IMR-90 (cell line): ENCODE data around the gene CYS1. TPM values are rescaled to one million over a fixed set of nuclear protein-coding genes. Genes with fewer than 3 reads are reported as not detected.

Source experiments
- ATAC-seq: fragments of 200-7000 bp; cut with Tn5 transposase; 2 replicates; pipeline ENCODE4 v1.9.1; 2020; ENCODE audit warnings: low read depth, mild to moderate bottlenecking, moderate library complexity
- BruUV-seq: library from RNA; stranded (reverse); fragments of 400-500 nt; replicated peaks from 2 replicates; lab custom pipeline; 2021; lab: Mats Ljungman, UMichigan
- CTCF ChIA-PET: fragments of 300-600 bp; formaldehyde crosslinking; extraction: SDS; loops from one replicate; lab custom pipeline; 2021; ENCODE audit warnings: antibody characterized with exemption; lab: Yijun Ruan, JAX
- POLR2A ChIA-PET: fragments of 300-600 bp; sonication (Branson Sonifier 250); formaldehyde crosslinking; loops from one replicate; lab custom pipeline; 2022; ENCODE audit warnings: antibody characterized with exemption; ENCODE audit not compliant: unreplicated experiment; lab: Charles Lee
- DNase-seq: peaks from one replicate; pipeline ENCODE4 v3.0.0; 2013
- H2AFZ ChIP-seq: replicated peaks from 2 replicates; pipeline ENCODE3; 2013; ENCODE audit warnings: low read length, mild to moderate bottlenecking; ENCODE audit not compliant: poor library complexity
- H2AK5ac ChIP-seq: 2 replicates; pipeline ENCODE4 v1.6.1; 2013; ENCODE audit warnings: low read depth, low read length, inconsistent platforms
- H2AK9ac ChIP-seq: replicated peaks from 2 replicates; pipeline ENCODE3; 2013; ENCODE audit warnings: mild to moderate bottlenecking, low read depth, low read length, moderate library complexity; ENCODE audit not compliant: poor library complexity
- H2BK120ac ChIP-seq: 2 replicates; pipeline ENCODE4 v1.6.1; 2013; ENCODE audit warnings: low read depth, low read length, inconsistent platforms
- H2BK15ac ChIP-seq: 3 replicates; pipeline ENCODE4 v1.6.1; 2013; ENCODE audit warnings: low read depth, low read length, inconsistent platforms
- H2BK20ac ChIP-seq: 2 replicates; pipeline ENCODE4 v1.6.1; 2013; ENCODE audit warnings: low read depth, mild to moderate bottlenecking, inconsistent platforms, low read length, moderate library complexity
- H2BK5ac ChIP-seq: 2 replicates; pipeline ENCODE4 v1.6.1; 2013; ENCODE audit warnings: mild to moderate bottlenecking, low read depth, low read length, inconsistent platforms; ENCODE audit not compliant: poor library complexity, severe bottlenecking
- H3K14ac ChIP-seq: replicated peaks from 2 replicates; pipeline ENCODE4 v1.6.1; 2013; ENCODE audit warnings: low read depth, low read length, inconsistent platforms
- H3K18ac ChIP-seq: 2 replicates; pipeline ENCODE4 v1.6.1; 2013; ENCODE audit warnings: low read depth, low read length, control low read depth
- H3K23ac ChIP-seq: 2 replicates; pipeline ENCODE4 v1.6.1; 2013; ENCODE audit warnings: low read depth, low read length, inconsistent platforms
- H3K27ac ChIP-seq: 2 replicates; pipeline ENCODE4 v1.5.1; 2013; ENCODE audit warnings: mild to moderate bottlenecking, control low read depth, low read length; ENCODE audit not compliant: insufficient read depth
- H3K27me3 ChIP-seq: 2 replicates; pipeline ENCODE4 v1.6.1; 2013; ENCODE audit warnings: low read length; ENCODE audit not compliant: control insufficient read depth, insufficient read depth
- H3K36me3 ChIP-seq: 2 replicates; pipeline ENCODE4 v1.6.1; 2013; ENCODE audit warnings: low read length, mixed read lengths; ENCODE audit not compliant: control insufficient read depth, insufficient read depth
- H3K4ac ChIP-seq: 2 replicates; pipeline ENCODE4 v1.6.1; 2013; ENCODE audit warnings: low read depth, low read length, inconsistent platforms
- H3K4me1 ChIP-seq: 2 replicates; pipeline ENCODE4 v1.6.1; 2013; ENCODE audit warnings: low read length, mixed read lengths; ENCODE audit not compliant: control insufficient read depth, insufficient read depth
- H3K4me2 ChIP-seq: 2 replicates; pipeline ENCODE4 v1.6.1; 2013; ENCODE audit warnings: low read depth, mild to moderate bottlenecking, control low read depth, low read length, moderate library complexity
- H3K4me3 ChIP-seq: 2 replicates; pipeline ENCODE4 v1.5.1; 2013; ENCODE audit warnings: low read depth, mild to moderate bottlenecking, control low read depth, low read length, moderate library complexity; ENCODE audit not compliant: insufficient read depth
- H3K56ac ChIP-seq: 2 replicates; pipeline ENCODE4 v1.6.1; 2013; ENCODE audit warnings: low read length, inconsistent platforms; ENCODE audit not compliant: insufficient read depth; ENCODE audit errors: extremely low read depth
- H3K79me1 ChIP-seq, 2 experiments: 2 replicates each; pipeline ENCODE4 v1.6.1; 2013; ENCODE audit warnings: low read length in 2 of 2, inconsistent platforms in 1 of 2, low read depth in 1 of 2
- H3K9ac ChIP-seq: 2 replicates; pipeline ENCODE4 v1.6.1; 2013; ENCODE audit warnings: low read depth, low read length, control low read depth
- H3K9me1 ChIP-seq: 2 replicates; pipeline ENCODE4 v1.6.1; 2013; ENCODE audit warnings: low read length, inconsistent platforms; ENCODE audit not compliant: insufficient read depth
- H3K9me3 ChIP-seq: 2 replicates; pipeline ENCODE4 v1.6.1; 2013; ENCODE audit warnings: low read length; ENCODE audit not compliant: control insufficient read depth, insufficient read depth
- H4K20me1 ChIP-seq: 2 replicates; pipeline ENCODE4 v1.6.1; 2013; ENCODE audit warnings: low read length, inconsistent platforms; ENCODE audit not compliant: insufficient read depth
- H4K5ac ChIP-seq: 2 replicates; pipeline ENCODE4 v1.6.1; 2013; ENCODE audit warnings: mild to moderate bottlenecking, low read depth, low read length, control low read depth
- H4K8ac ChIP-seq, 2 experiments: 2 replicates each; pipeline ENCODE4 v1.6.1; 2013; ENCODE audit warnings: low read depth in 2 of 2, low read length in 2 of 2, control low read depth in 1 of 2, inconsistent platforms in 1 of 2
- H4K91ac ChIP-seq: 2 replicates; pipeline ENCODE4 v1.6.1; 2013; ENCODE audit warnings: low read depth, low read length, inconsistent platforms; ENCODE audit not compliant: insufficient read depth
- MAFK ChIP-seq: IDR thresholded peaks from 2 replicates; pipeline ENCODE4 v1.6.1; 2012; ENCODE audit warnings: low read depth, low read length, improper control_type of control experiment
- MXI1 ChIP-seq: IDR thresholded peaks from 2 replicates; pipeline ENCODE4 v1.6.1; 2012; ENCODE audit warnings: low read depth, mild to moderate bottlenecking, low read length, moderate library complexity, borderline replicate concordance
- RCOR1 ChIP-seq: IDR thresholded peaks from 2 replicates; pipeline ENCODE4 v1.6.1; 2012; ENCODE audit warnings: mild to moderate bottlenecking, low read length, improper control_type of control experiment; ENCODE audit not compliant: insufficient replicate concordance
- RFX5 ChIP-seq: IDR thresholded peaks from 2 replicates; pipeline ENCODE4 v1.8.0; 2012; ENCODE audit warnings: low read depth, mild to moderate bottlenecking, low read length, moderate library complexity
- dilution Hi-C: fragments of 300-500 bp; cut with HindIII; formaldehyde crosslinking; loops from one replicate; pipeline ENCODE4 v1.14.3; 2018; ENCODE audit warnings: low sequenced_read_pairs; ENCODE audit not compliant: unreplicated experiment
- in situ Hi-C: fragments of 300-500 bp; cut with MboI; formaldehyde crosslinking; loops from 3 replicates; pipeline ENCODE4 v1.14.3; 2019; ENCODE audit warnings: low sequenced_read_pairs, inconsistent platforms, mixed read lengths
- intact Hi-C: fragments of 100-400 bp; cut with micrococcal nuclease; formaldehyde crosslinking; loops from 2 replicates; pipeline ENCODE4 v1.10.0; 2022
- polyA plus RNA-seq, 3 experiments: library from polyadenylated mRNA; depleted of rRNA; stranded (reverse); fragments of >200 nt; gene quantifications; 2 replicates each; pipeline ENCODE4 v1.2.3, GENCODE V29; 2012; ENCODE audit warnings: low replicate concordance in 1 of 3
- total RNA-seq: library from RNA; depleted of rRNA; stranded (reverse); fragments of >200 nt; gene quantifications from 2 replicates; pipeline ENCODE4 v1.2.3, GENCODE V29; 2012
- TF ChIP-seq, protein P1 (sequence below): conservative IDR thresholded peaks from 2 replicates; pipeline ENCODE4 v1.5.1; 2012; ENCODE audit warnings: mild to moderate bottlenecking, low read depth, low read length, improper control_type of control experiment

Gene CYS1
- total and polyA plus RNA-seq, 2 of the 4 experiments (the other 2 are of a cell fraction), result under 0.01 to 0.12 TPM

DNA sequence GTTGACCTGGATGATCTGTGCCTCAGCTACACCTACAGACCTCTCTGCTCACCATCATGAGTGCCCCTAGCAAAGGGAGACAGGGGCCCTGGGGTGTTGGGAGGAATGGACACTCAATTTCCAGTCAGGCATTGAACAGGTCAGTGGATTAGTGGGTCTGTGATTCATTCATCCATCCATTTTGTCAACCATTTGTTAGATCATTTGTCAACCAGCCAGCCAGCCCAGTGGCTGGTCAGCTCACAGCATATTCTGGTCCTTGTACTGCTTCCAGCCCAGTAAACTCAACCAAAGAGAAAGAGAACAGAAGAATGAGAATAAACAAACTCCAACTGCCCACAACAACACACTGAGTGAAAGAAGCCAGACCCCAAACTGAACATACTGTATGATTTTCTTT is 41.5 kb downstream of the CYS1 start:
- H2BK120ac ChIP-seq, result no peak overlapping the region

More for the DNA sequence above, 41.5 kb downstream of the CYS1 start:
- Histone ChIP-seq H3K23ac (no peak overlapping the region), H2AFZ (peak overlapping the region; percentile 37), H3K4ac (peak overlapping the region; percentile 33; the same call in 1 of the 2 replicates), H4K20me1 (no peaks in the 10 kb centered on the region), H3K9me3 (no peaks in the 10 kb centered on the region), H3K27me3 (no peaks in the 10 kb centered on the region), H3K56ac (no peak overlapping the region), H2BK20ac (0 out of 2 replicates have a peak overlapping the region, but pooled peaks have one; percentile 15), H3K9me1 (peaks cover 7% of the 10 kb centered on the region; the same call in 1 of the 2 replicates), H3K79me1 (no peaks in the 10 kb centered on the region), H3K18ac (no peak overlapping the region), H3K27ac (no peak overlapping the region), H3K4me1 (peaks cover 9% of the 10 kb centered on the region; the same call in 1 of the 2 replicates), H3K14ac (no peak overlapping the region), H2BK15ac (no peak overlapping the region), H3K4me3 (no peak overlapping the region), H2BK5ac (no peak overlapping the region), H2AK9ac (peak overlapping the region; percentile 45), H2AK5ac (no peak overlapping the region), H4K91ac (0 out of 2 replicates have a peak overlapping the region, but pooled peaks have one; percentile 28), H3K36me3 (no peaks in the 10 kb centered on the region), H3K4me2 (no peak overlapping the region), H4K5ac (no peak overlapping the region), H3K9ac (no peak overlapping the region), H4K8ac (no peak overlapping the region)
- ChIA-PET CTCF (interaction anchor here (0.7 kb wide), 1 partner anchor 54 kb away, joined by 3 read pairs; no protein-coding TSS in a partner anchor), POLR2A (no interaction called here)
- intact Hi-C loops, result no loop called here
- TF ChIP-seq RFX5, result no peak
- TF ChIP-seq MAFK, result no peak
- no peak for TF ChIP-seq MXI1
- TF ChIP-seq, protein P1, sequence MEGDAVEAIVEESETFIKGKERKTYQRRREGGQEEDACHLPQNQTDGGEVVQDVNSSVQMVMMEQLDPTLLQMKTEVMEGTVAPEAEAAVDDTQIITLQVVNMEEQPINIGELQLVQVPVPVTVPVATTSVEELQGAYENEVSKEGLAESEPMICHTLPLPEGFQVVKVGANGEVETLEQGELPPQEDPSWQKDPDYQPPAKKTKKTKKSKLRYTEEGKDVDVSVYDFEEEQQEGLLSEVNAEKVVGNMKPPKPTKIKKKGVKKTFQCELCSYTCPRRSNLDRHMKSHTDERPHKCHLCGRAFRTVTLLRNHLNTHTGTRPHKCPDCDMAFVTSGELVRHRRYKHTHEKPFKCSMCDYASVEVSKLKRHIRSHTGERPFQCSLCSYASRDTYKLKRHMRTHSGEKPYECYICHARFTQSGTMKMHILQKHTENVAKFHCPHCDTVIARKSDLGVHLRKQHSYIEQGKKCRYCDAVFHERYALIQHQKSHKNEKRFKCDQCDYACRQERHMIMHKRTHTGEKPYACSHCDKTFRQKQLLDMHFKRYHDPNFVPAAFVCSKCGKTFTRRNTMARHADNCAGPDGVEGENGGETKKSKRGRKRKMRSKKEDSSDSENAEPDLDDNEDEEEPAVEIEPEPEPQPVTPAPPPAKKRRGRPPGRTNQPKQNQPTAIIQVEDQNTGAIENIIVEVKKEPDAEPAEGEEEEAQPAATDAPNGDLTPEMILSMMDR, result no peak
- no peak for TF ChIP-seq RCOR1
- ATAC-seq, result no peak
- dilution Hi-C loops, result no loop called here
- in situ Hi-C loops, result no loop called here
- peak; percentile 21 for DNase-seq
- BruUV-seq, result no TSS peak
